Measurements from ENCODE around the gene GIMAP2. TPM values are rescaled to one million over a fixed set of nuclear protein-coding genes. Genes with fewer than 3 reads are reported as not detected.
"Not testable (repeated sequence)": the region's sequence is repeated elsewhere in the genome, so short reads cannot be mapped to it uniquely, and the experiment has no call there.

The GIMAP2 gene
- total RNA-seq, 1 experiment from 2014 or later = 3.9 TPM

DNA sequence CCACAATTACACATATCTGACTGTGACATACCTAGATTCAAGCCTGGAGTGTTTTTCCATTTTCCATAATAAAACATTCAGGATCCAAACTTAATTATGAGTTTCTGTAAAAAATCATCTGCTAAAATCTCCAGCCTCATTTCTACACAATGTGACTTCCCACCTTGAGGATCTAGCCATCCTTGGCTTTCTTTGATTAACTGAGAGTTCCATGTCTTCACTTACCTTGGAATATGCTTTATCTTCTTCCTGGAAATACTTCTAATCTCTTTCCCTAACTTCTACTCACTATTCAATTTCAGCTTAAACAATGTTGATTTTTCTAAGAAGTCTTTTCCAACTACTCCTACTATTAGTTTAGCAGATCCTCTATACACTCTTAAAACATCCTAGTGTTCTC, 16.5 kb upstream of the GIMAP2 start:
- DNase-seq = no peak
- intact Hi-C loops (cut with micrococcal nuclease; ENCODE audit: unreplicated experiment) = no loop called here
- H3K9me3 Mint-ChIP-seq (ENCODE audit: low read depth, unreplicated experiment) = no peaks in the 10 kb centered on the region
- H3K36me3 Mint-ChIP-seq (ENCODE audit: insufficient read depth, unreplicated experiment) = no peaks in the 10 kb centered on the region
- BruUV-seq (replicated peaks) = no TSS peak
- H3K4me1 Mint-ChIP-seq (ENCODE audit: low read depth, unreplicated experiment) = no peaks in the 10 kb centered on the region
- CTCF ChIA-PET = no interaction called here
- H3K27me3 Mint-ChIP-seq (ENCODE audit: unreplicated experiment) = peaks cover 21% of the 10 kb centered on the region
- TF ChIP-seq, protein P1, sequence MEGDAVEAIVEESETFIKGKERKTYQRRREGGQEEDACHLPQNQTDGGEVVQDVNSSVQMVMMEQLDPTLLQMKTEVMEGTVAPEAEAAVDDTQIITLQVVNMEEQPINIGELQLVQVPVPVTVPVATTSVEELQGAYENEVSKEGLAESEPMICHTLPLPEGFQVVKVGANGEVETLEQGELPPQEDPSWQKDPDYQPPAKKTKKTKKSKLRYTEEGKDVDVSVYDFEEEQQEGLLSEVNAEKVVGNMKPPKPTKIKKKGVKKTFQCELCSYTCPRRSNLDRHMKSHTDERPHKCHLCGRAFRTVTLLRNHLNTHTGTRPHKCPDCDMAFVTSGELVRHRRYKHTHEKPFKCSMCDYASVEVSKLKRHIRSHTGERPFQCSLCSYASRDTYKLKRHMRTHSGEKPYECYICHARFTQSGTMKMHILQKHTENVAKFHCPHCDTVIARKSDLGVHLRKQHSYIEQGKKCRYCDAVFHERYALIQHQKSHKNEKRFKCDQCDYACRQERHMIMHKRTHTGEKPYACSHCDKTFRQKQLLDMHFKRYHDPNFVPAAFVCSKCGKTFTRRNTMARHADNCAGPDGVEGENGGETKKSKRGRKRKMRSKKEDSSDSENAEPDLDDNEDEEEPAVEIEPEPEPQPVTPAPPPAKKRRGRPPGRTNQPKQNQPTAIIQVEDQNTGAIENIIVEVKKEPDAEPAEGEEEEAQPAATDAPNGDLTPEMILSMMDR (IDR thresholded peaks at IDR 0.05; ENCODE audit: unreplicated experiment) = no peak
- no peak overlapping the region for H3K27ac Mint-ChIP-seq (ENCODE audit: unreplicated experiment)
- no peak overlapping the region for H3K4me3 Mint-ChIP-seq (ENCODE audit: low read depth, unreplicated experiment)

DNA sequence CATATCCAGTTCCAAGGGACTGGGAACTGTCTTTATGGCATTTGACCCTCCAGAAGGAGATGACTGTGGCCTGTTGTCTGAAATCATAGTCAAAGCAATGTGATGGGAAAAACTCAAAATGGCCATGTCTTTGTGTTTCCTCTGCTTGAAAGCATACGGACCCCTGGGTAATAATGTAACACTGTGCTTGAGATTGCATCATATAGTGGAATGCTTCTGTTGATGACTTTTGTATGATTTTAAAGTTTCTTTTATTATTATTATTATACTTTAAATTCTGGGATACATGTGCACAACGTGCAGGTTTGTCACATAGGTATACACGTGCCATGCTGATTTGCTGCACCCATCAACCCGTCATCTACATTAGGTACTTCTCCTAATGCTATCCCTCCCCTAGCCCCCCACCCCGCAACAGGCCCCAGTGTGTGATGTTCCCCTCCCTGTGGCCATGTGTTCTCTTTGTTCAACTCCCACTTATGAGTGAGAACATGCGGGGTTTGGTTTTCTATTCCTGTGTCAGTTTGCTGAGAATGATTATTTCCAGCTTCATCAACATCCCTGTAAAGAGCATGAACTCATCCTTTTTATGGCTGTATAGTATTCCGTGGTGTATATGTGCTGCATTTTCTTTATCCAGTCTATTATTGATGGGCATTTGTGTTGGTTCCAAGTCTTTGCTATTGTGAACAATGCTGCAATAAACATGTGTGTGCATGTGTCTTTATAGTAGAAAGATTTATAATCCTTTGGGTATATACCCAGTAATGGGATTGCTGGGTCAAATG, 13.5 kb upstream of the GIMAP2 start:
- DNase-seq; BruUV-seq (replicated peaks); H3K27me3 Mint-ChIP-seq (ENCODE audit: unreplicated experiment); H3K36me3 Mint-ChIP-seq (ENCODE audit: insufficient read depth, unreplicated experiment); intact Hi-C loops (cut with micrococcal nuclease; ENCODE audit: unreplicated experiment); H3K27ac Mint-ChIP-seq (ENCODE audit: unreplicated experiment); CTCF ChIA-PET; H3K4me3 Mint-ChIP-seq (ENCODE audit: low read depth, unreplicated experiment); H3K4me1 Mint-ChIP-seq (ENCODE audit: low read depth, unreplicated experiment); H3K9me3 Mint-ChIP-seq (ENCODE audit: low read depth, unreplicated experiment): not testable (repeated sequence)

DNA sequence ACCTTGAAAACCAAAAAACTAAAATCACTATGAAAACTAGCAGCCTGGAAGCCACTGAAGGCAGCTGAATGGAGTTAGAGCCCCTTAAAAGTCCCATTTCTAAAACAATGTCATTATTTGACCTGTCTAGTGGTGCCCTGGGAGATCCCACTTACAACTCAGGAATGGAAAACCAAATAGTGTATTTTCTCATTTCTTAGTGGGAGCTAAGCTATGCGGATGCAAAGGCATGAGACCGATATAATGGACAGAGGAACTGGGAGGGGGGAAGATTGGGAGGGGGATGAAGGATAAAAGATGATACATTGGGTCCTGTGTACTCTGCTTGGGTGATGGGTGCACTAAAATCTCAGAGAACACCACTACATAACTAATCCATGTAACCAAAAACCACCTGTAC, 9.8 kb upstream of the GIMAP2 start:
- Mint-ChIP-seq H3K4me1 (ENCODE audit: low read depth, unreplicated experiment) (no peaks in the 10 kb centered on the region), H3K27me3 (ENCODE audit: unreplicated experiment) (peaks cover 13% of the 10 kb centered on the region), H3K9me3 (ENCODE audit: low read depth, unreplicated experiment) (peaks cover 4% of the 10 kb centered on the region), H3K27ac (ENCODE audit: unreplicated experiment) (no peak overlapping the region), H3K4me3 (ENCODE audit: low read depth, unreplicated experiment) (no peak overlapping the region), H3K36me3 (ENCODE audit: insufficient read depth, unreplicated experiment) (no peaks in the 10 kb centered on the region)
- TF ChIP-seq, protein P1 (IDR thresholded peaks at IDR 0.05; ENCODE audit: unreplicated experiment) = no peak
- CTCF ChIA-PET = interaction anchor here (0.6 kb wide), 1 partner anchor 159 kb away, joined by 3 read pairs; no protein-coding TSS in a partner anchor
- BruUV-seq (replicated peaks) = no TSS peak
- intact Hi-C loops (cut with micrococcal nuclease; ENCODE audit: unreplicated experiment) = no loop called here
- DNase-seq = no peak

DNA sequence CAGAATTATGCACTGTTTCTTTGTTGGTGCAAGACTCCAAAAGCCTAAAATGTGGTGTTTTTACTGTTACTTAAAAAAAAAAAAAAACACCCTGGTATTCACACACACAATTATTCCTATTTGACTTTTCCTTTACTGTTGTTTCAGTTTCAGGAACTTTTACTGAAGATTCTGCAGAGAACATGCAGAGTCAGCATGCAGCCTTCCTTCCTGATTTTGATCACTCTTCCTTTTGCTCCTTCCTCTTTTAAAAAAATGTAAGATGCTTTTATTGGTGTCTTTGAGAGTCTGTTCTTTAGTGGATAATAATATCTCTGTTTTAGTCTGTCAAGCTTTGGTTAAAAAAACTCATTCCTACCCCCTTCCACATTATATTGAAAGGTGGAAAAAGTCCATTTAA, 9.2 kb upstream of the GIMAP2 start:
- H3K4me1 Mint-ChIP-seq (ENCODE audit: low read depth, unreplicated experiment); H3K9me3 Mint-ChIP-seq (ENCODE audit: low read depth, unreplicated experiment); intact Hi-C loops (cut with micrococcal nuclease; ENCODE audit: unreplicated experiment); H3K36me3 Mint-ChIP-seq (ENCODE audit: insufficient read depth, unreplicated experiment); DNase-seq; H3K27ac Mint-ChIP-seq (ENCODE audit: unreplicated experiment); BruUV-seq (replicated peaks); H3K4me3 Mint-ChIP-seq (ENCODE audit: low read depth, unreplicated experiment): not testable (repeated sequence)
- CTCF ChIA-PET = interaction anchor here (0.6 kb wide), 1 partner anchor 159 kb away, joined by 3 read pairs; no protein-coding TSS in a partner anchor
- H3K27me3 Mint-ChIP-seq (ENCODE audit: unreplicated experiment) = peaks cover 13% of the 10 kb centered on the region

DNA sequence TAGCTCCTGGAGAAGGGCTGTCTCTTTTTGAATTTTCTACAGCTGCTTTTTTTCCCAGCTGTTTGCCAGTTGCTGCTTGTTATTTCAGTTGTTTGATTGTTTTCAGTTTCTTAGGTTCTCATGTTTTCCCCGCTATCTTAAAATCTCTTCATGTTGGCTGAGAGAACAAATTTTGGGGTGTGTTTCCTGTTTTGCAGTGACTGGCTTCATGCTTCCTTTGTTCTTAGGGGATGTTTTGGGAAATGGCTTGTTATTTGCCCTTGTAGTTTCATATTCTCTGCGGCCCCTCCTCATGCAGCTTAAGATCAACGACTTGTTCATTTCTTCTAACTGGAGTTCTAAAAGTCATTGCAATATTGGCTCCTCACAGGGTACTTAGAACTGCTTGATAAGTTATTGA, 8.7 kb upstream of the GIMAP2 start:
- H3K27me3 Mint-ChIP-seq (ENCODE audit: unreplicated experiment) = peaks cover 13% of the 10 kb centered on the region
- H3K4me1 Mint-ChIP-seq (ENCODE audit: low read depth, unreplicated experiment); H3K9me3 Mint-ChIP-seq (ENCODE audit: low read depth, unreplicated experiment); intact Hi-C loops (cut with micrococcal nuclease; ENCODE audit: unreplicated experiment); H3K27ac Mint-ChIP-seq (ENCODE audit: unreplicated experiment); DNase-seq; BruUV-seq (replicated peaks); H3K36me3 Mint-ChIP-seq (ENCODE audit: insufficient read depth, unreplicated experiment); CTCF ChIA-PET; H3K4me3 Mint-ChIP-seq (ENCODE audit: low read depth, unreplicated experiment): not testable (repeated sequence)

DNA sequence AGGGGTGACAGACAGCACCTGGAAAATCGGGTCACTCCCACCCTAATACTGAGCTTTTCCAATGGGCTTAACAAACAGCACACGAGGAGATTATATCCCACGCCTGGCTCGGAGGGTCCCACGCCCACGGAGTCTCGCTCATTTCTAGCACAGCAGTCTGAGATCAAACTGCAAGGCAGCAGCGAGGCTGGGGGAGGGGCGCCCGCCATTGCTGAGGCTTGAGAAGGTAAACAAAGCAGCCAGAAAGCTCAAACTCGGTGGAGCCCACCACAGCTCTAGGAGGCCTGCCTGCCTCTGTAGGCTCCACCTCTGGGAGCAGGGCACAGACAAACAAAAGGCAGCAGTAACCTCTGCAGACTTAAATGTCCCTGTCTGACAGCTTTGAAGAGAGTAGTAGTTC, 6.9 kb upstream of the GIMAP2 start:
- H3K36me3 Mint-ChIP-seq (ENCODE audit: insufficient read depth, unreplicated experiment); H3K27ac Mint-ChIP-seq (ENCODE audit: unreplicated experiment); DNase-seq; CTCF ChIA-PET; BruUV-seq (replicated peaks); H3K4me3 Mint-ChIP-seq (ENCODE audit: low read depth, unreplicated experiment); intact Hi-C loops (cut with micrococcal nuclease; ENCODE audit: unreplicated experiment); H3K9me3 Mint-ChIP-seq (ENCODE audit: low read depth, unreplicated experiment); H3K4me1 Mint-ChIP-seq (ENCODE audit: low read depth, unreplicated experiment): not testable (repeated sequence)
- H3K27me3 Mint-ChIP-seq (ENCODE audit: unreplicated experiment) = peaks cover 13% of the 10 kb centered on the region

DNA sequence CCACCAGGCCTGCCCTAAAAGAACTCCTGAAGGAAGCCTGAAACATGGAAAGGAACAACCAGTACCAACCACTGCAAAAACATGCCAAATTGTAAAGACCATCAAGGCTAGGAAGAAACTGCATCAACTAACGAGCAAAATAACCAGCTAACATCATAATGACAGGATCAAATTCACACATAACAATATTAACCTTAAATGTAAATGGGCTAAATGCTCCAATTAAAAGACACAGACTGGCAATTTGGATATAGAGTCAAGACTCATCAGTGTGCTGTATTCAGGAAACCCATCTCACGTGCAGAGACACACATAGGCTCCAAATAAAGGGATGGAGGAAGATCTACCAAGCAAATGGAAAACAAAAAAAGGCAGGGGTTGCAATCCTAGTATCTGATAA, 5.1 kb upstream of the GIMAP2 start:
- not testable (repeated sequence) for H3K36me3 Mint-ChIP-seq (ENCODE audit: insufficient read depth, unreplicated experiment); H3K4me1 Mint-ChIP-seq (ENCODE audit: low read depth, unreplicated experiment)

More for the DNA sequence above, 5.1 kb upstream of the GIMAP2 start:
- BruUV-seq (replicated peaks); intact Hi-C loops (cut with micrococcal nuclease; ENCODE audit: unreplicated experiment); H3K4me3 Mint-ChIP-seq (ENCODE audit: low read depth, unreplicated experiment); H3K9me3 Mint-ChIP-seq (ENCODE audit: low read depth, unreplicated experiment); CTCF ChIA-PET; DNase-seq; H3K27ac Mint-ChIP-seq (ENCODE audit: unreplicated experiment): not testable (repeated sequence)
- H3K27me3 Mint-ChIP-seq (ENCODE audit: unreplicated experiment) = peaks cover 13% of the 10 kb centered on the region

Data from Calu3 (cell line).